CD14-positive monocyte (primary cell): ENCODE data around the gene TBC1D8B. TPM values are rescaled to one million over a fixed set of nuclear protein-coding genes. Genes with fewer than 3 reads are reported as not detected.

Experiments used
- DNase-seq, 3 donors: peaks; one replicate each; pipeline ENCODE4 v3.0.0-alpha.2; 2011 to 2022
- H2AFZ ChIP-seq: 2 replicates; pipeline ENCODE4 v1.6.0; 2012; ENCODE audit warnings: mild to moderate bottlenecking, low read depth, low read length, inconsistent platforms; ENCODE audit not compliant: insufficient read depth, poor library complexity, severe bottlenecking
- H3K27ac ChIP-seq, 2 donors: 1 replicate in 1 of 2; 2 replicates in 1 of 2; pipeline ENCODE4 v1.5.1; 2012 to 2013; ENCODE audit warnings: low read length in 2 of 2, control low read depth in 1 of 2, inconsistent platforms in 1 of 2, low read depth in 1 of 2, mild to moderate bottlenecking in 1 of 2
- H3K27me3 ChIP-seq, 2 donors: one replicate each; pipeline versions ENCODE4 v1.6.0 to v1.6.1; 2011 to 2013; ENCODE audit warnings: low read length in 2 of 2; ENCODE audit not compliant: control insufficient read depth in 2 of 2, insufficient read depth in 2 of 2
- H3K36me3 ChIP-seq, 2 donors: replicated peaks in 1 of 2; 1 replicate in 1 of 2; 2 replicates in 1 of 2; pipeline versions ENCODE4 v1.5.1 to v1.6.1; 2012 to 2013; ENCODE audit warnings: low read length in 2 of 2, control low read depth in 1 of 2, inconsistent platforms in 1 of 2, mild to moderate bottlenecking in 1 of 2; ENCODE audit not compliant: insufficient read depth in 2 of 2, control insufficient read depth in 1 of 2
- H3K4me1 ChIP-seq, 2 donors: 1 replicate in 1 of 2; 2 replicates in 1 of 2; pipeline versions ENCODE4 v1.5.1 to v1.6.1; 2012 to 2013; ENCODE audit warnings: low read length in 2 of 2, control low read depth in 1 of 2, inconsistent platforms in 1 of 2, mild to moderate bottlenecking in 1 of 2, moderate library complexity in 1 of 2; ENCODE audit not compliant: insufficient read depth in 2 of 2, control insufficient read depth in 1 of 2
- H3K4me2 ChIP-seq: replicated peaks from 2 replicates; pipeline ENCODE3; 2012; ENCODE audit warnings: low read length, moderate library complexity, mild to moderate bottlenecking; ENCODE audit not compliant: poor library complexity, severe bottlenecking; ENCODE audit errors: extremely low read depth
- H3K4me3 ChIP-seq, 3 experiments: fragments of 200-600 bp in 1 of 3; sonication (generic) in 1 of 3; replicated peaks in 1 of 3; 1 replicate in 2 of 3; 2 replicates in 1 of 3; pipeline ENCODE4 v1.5.1; 2011 to 2013; ENCODE audit warnings: low read length in 3 of 3, mild to moderate bottlenecking in 3 of 3, control low read depth in 2 of 3, low read depth in 2 of 3, inconsistent platforms in 1 of 3, moderate library complexity in 1 of 3
- H3K79me2 ChIP-seq: 2 replicates; pipeline ENCODE4 v1.6.0; 2012; ENCODE audit warnings: mild to moderate bottlenecking, control low read depth, inconsistent platforms, low read length, moderate library complexity; ENCODE audit not compliant: insufficient read depth
- H3K9ac ChIP-seq: 2 replicates; pipeline ENCODE4 v1.6.0; 2017; ENCODE audit warnings: low read length, mild to moderate bottlenecking; ENCODE audit not compliant: insufficient read depth, poor library complexity, severe bottlenecking
- H3K9me3 ChIP-seq, 2 donors: replicated peaks in 1 of 2; 1 replicate in 1 of 2; 2 replicates in 1 of 2; pipeline versions ENCODE4 v1.5.1 to v1.6.1; 2012 to 2013; ENCODE audit warnings: low read length in 2 of 2, control low read depth in 1 of 2; ENCODE audit not compliant: control insufficient read depth in 1 of 2, insufficient read depth in 1 of 2
- H4K20me1 ChIP-seq: 2 replicates; pipeline ENCODE4 v1.6.0; 2012; ENCODE audit warnings: mild to moderate bottlenecking, low read length, control low read depth, moderate library complexity; ENCODE audit not compliant: insufficient read depth
- H3K27ac Mint-ChIP-seq, 7 donors: one replicate each; pipeline ENCODE4 v1.8.0; 2020; ENCODE audit warnings: mild to moderate bottlenecking in 7 of 7, mixed read lengths in 7 of 7, moderate library complexity in 6 of 7, inconsistent platforms in 2 of 7
- H3K27me3 Mint-ChIP-seq, 3 donors: one replicate each; pipeline ENCODE4 v1.8.0; 2021 to 2022; ENCODE audit warnings: low read depth in 3 of 3, mild to moderate bottlenecking in 3 of 3, mixed read lengths in 3 of 3, moderate library complexity in 3 of 3, inconsistent platforms in 1 of 3
- H3K36me3 Mint-ChIP-seq, 2 donors: one replicate each; pipeline ENCODE4 v1.8.0; 2020; ENCODE audit warnings: mixed read lengths in 2 of 2, inconsistent platforms in 1 of 2, mild to moderate bottlenecking in 1 of 2
- H3K4me1 Mint-ChIP-seq: one replicate; pipeline ENCODE4 v1.8.0; 2020; ENCODE audit warnings: mild to moderate bottlenecking, mixed read lengths
- H3K4me3 Mint-ChIP-seq, 2 donors: one replicate each; pipeline ENCODE4 v1.8.0; 2020; ENCODE audit warnings: mild to moderate bottlenecking in 2 of 2, mixed read lengths in 2 of 2, moderate library complexity in 1 of 2
- H3K9me3 Mint-ChIP-seq, 7 donors: one replicate each; pipeline ENCODE4 v1.8.0; 2020 to 2022; ENCODE audit warnings: mixed read lengths in 7 of 7, mild to moderate bottlenecking in 6 of 7, moderate library complexity in 6 of 7, inconsistent platforms in 2 of 7
- WGBS: methylation state at CpG from one replicate; pipeline ENCODE4 v1.1.5; 2013; ENCODE audit warnings: missing lambda C conversion rate; ENCODE audit not compliant: insufficient coverage; 5-methylcytosine and 5-hydroxymethylcytosine counted together
- intact Hi-C, 2 donors: fragments of 100-400 bp; cut with micrococcal nuclease; formaldehyde crosslinking; loops; one replicate each; pipeline versions ENCODE4 v1.15.0 to v1.15.1; 2023
- polyA plus RNA-seq, 3 donors: library from polyadenylated mRNA; depleted of rRNA in 1 of 3; unstranded in 2 of 3; stranded (reverse) in 1 of 3; fragments of 300-500 nt in 2 of 3; fragments of >200 nt in 1 of 3; fragmentation: Illumina TruSeq in 2 of 3; gene quantifications; 1 replicate in 2 of 3; 2 replicates in 1 of 3; pipeline ENCODE4 v1.2.3, GENCODE V29; 2012 to 2021
- TF ChIP-seq, protein P1 (sequence below): fragments of 200-600 bp; IDR thresholded peaks from one replicate; pipeline ENCODE4 v1.8.0; 2022; ENCODE audit warnings: antibody characterized with exemption, mild to moderate bottlenecking

Gene TBC1D8B
- polyA plus RNA-seq, 3 donors: 0.15 to 0.16 (median 0.16) TPM

DNA sequence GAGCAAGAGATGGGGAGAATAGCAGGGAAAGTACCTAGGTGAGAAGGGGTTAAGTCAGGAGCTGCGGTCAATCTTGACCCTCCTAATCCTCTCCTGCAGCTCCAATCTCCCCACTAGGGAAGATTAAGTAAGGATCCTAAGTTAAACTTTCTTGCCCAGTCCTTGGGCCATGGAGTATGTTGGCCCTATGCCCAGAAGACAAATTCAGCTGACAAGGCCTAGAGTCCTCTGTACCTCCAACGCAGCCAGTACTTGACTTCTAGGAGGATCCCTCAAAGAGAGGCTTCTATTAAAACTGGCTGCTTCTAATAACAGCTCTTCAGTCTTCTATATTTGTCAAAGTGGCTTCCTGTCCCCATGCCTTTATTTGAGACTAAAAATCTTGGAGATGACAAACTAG lies 119.2 kb downstream of the TBC1D8B start:
- peaks cover 0 to 10% (median 2%) of the 10 kb centered on the region in 3 donors for H3K27me3 Mint-ChIP-seq
- no peaks in the 10 kb centered on the region for H3K79me2 ChIP-seq
- DNase-seq: no peak
- no peaks in the 10 kb centered on the region for H3K4me1 ChIP-seq
- no peaks in the 10 kb centered on the region for H3K36me3 Mint-ChIP-seq
- no peak overlapping the region for H3K4me2 ChIP-seq
- H4K20me1 ChIP-seq: no peaks in the 10 kb centered on the region
- H3K9ac ChIP-seq: no peak overlapping the region
- peaks cover 0 to 5% (median 0%) of the 10 kb centered on the region in 7 donors for H3K9me3 Mint-ChIP-seq
- no peak overlapping the region for H3K4me3 Mint-ChIP-seq
- H3K4me1 Mint-ChIP-seq: peaks cover 8% of the 10 kb centered on the region
- TF ChIP-seq, protein P1, sequence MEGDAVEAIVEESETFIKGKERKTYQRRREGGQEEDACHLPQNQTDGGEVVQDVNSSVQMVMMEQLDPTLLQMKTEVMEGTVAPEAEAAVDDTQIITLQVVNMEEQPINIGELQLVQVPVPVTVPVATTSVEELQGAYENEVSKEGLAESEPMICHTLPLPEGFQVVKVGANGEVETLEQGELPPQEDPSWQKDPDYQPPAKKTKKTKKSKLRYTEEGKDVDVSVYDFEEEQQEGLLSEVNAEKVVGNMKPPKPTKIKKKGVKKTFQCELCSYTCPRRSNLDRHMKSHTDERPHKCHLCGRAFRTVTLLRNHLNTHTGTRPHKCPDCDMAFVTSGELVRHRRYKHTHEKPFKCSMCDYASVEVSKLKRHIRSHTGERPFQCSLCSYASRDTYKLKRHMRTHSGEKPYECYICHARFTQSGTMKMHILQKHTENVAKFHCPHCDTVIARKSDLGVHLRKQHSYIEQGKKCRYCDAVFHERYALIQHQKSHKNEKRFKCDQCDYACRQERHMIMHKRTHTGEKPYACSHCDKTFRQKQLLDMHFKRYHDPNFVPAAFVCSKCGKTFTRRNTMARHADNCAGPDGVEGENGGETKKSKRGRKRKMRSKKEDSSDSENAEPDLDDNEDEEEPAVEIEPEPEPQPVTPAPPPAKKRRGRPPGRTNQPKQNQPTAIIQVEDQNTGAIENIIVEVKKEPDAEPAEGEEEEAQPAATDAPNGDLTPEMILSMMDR: no peak
- H3K27ac ChIP-seq: no peak overlapping the region
- no peak overlapping the region for H3K4me3 ChIP-seq
- no peaks in the 10 kb centered on the region for H3K36me3 ChIP-seq
- no peaks in the 10 kb centered on the region for H3K27me3 ChIP-seq
- 100% methylated on average over 1 of the region's 2 CpGs for WGBS
- no peak overlapping the region for H3K27ac Mint-ChIP-seq
- no peak overlapping the region for H2AFZ ChIP-seq
- intact Hi-C loops: no loop called here
- no peaks in the 10 kb centered on the region for H3K9me3 ChIP-seq

Other genes with a start within 250 kb of the TBC1D8B start
- gene RADX, start 190.7 kb upstream of the TBC1D8B start, polyA plus RNA-seq: under 1 TPM in 1 of 3 donors, not detected in 2; 0.05 TPM
- not detected for gene RNF128, start 76.0 kb upstream of the TBC1D8B start, polyA plus RNA-seq
- not detected for gene RIPPLY1, start 100.7 kb downstream of the TBC1D8B start, polyA plus RNA-seq
- gene CLDN2, start 117.7 kb downstream of the TBC1D8B start, polyA plus RNA-seq: not detected
- gene MORC4, start 197.5 kb downstream of the TBC1D8B start, polyA plus RNA-seq: under 1 TPM; 0.06 to 0.23 (median 0.10) TPM